HG03520 (cell line): ENCODE results near the gene C14orf93.

Experiments
- ATAC-seq: cut with Tn5 transposase; IDR thresholded peaks from one replicate; pipeline ENCODE4 v1.9.1; 2021; ENCODE audit warnings: mild to moderate bottlenecking, moderate library complexity; ENCODE audit not compliant: unreplicated experiment

C14orf93 gene

DNA sequence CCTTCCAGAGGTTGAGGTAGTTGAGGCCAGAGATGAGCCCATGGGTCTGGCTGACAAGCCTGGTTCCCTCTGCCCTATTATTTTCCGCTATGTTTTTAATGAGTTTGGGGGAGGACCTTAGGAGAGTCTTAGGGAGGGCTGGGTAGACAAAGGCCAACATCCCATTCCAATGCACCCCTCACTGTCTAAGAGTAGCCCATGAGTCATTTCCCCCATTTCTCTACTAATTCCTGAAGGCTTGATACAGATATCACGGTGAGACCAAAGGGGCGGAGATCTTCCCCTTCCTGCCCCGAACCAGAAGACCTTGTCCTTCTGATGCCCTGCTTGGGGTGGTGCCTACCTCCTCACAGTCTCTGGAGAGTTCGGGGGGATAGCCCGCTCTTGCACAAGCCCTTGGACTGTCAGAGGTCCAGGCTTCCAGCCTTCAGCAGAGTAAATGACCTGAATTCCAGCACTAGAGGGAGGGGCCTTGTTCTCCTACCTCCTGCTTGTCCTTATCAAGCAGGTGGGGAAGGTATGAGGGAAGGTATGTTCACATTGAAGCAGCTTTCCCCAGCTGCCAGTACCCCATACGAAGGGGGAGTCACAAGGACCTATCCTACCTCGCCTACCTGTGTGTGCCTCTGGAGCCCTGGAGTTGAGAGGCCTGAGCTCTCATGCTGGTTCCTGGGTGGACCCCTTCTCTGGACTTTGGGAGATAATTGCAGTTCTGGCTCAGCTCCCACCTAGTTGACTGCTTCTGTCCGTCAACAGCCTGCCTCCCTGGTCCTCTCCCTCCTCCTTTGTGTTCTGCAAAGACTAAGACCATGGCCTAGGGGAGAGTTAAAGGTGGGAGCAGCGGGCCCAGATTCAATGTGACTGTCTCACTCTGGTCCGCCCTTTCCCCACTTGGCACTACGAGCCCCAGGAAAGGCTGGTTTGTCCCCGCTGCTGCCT lies 35.7 kb upstream of the C14orf93 start:
- ATAC-seq = no peak

GRCh38 chr14:23044840-23045239 lies 34.9 kb upstream of the C14orf93 start:
- no peak for ATAC-seq

- ATAC-seq = no peak
These were observed 33.8 kb upstream of the C14orf93 start for GRCh38 chr14:23043754-23044153.

- ATAC-seq = no peak
These were observed 33.2 kb upstream of the C14orf93 start for GRCh38 chr14:23043145-23043544.

GRCh38 chr14:23042162-23042965 lies 32.4 kb upstream of the C14orf93 start, which contains the start of gene PSMB11:
Gene PSMB11 (plus strand): TSS chr14:23042212. CDS start chr14:23042226, 14 bp downstream.
- no peak for ATAC-seq

DNA sequence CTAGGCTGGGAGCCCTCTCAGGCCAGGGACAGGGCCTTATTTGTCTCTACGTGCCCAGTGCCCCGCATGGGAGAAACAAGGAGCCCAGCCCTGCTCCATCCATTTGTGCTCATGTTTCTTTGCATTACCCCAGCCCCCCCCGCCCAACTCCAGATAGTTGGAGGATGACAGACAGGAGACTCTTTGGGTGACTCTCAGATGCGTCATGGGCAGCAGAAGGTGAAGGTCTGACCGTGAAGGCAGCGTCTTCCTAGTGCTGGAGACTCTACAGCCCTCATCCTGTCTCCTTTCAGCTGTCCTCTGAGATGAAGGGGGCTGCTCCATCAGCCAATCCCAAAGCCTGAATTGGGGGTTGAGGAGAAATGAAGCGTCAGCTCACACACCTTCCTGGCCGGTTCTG lies 31.8 kb upstream of the C14orf93 start:
- ATAC-seq = no peak

DNA sequence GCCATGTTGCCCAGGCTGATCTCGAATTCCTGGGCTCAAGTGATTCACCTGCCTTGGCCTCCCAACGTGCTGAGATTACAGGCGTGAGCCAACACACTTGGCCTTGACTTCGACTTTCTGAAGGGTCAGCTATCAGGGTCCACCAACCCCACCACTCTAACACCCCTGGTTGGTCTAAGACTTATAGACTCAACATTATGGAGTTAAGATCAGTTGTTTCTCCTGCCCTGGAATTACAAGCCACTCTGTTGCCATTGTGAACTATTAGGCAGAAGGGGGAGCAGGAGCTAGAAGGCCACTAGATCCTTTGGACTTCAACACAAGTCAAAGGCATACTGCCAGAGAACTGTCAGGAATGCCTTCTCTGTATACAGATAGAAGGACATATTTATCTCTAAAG lies 30.2 kb upstream of the C14orf93 start:
- ATAC-seq = no peak

GRCh38 chr14:23035303-23036144 lies 25.6 kb upstream of the C14orf93 start:
- no peak for ATAC-seq

DNA sequence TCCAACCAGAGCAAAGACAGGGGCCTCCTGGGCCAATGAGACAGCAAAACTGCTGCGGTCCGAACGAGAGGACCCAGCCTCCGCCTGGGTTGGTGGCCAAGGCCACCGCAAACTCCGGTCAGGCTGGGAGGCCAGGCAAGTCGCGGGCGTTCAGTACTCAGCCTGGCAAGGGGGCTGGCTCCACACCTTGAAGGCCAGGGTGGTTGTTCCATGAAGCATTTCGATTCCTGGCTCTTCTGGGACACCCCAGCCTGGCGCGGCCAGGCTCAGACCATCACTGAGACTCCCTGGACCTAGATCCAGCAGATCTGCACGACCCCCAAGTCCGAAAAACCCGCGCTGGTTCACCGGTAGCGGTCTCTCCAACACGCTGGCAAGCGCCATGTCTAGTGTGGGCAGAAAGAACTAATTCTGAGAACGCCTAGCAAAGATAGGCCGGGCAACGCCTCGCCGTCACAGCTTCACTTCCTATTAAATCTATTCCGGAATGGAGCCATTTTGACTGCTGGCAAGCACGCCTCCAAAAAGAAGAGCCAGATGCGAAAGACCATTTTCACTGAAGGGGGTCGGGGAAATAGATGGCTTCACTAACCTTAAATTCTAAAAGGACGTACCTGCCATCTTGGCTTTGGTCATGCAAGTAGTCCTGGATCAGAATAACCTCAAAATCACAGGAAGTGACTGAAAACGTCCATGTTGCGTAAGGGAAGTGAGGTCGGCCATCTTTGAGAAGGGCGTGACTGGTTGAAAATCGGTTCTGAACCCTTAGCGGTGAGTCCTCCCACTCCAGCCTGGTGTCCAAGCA lies 24.8 kb upstream of the C14orf93 start, which contains the start of gene PSMB5:
Gene PSMB5 (minus strand): TSS at position 403 of the 805 bp plus-strand sequence. CDS start 19 bp downstream, at position 384.
- peak; percentile 89 for ATAC-seq

- no peak for ATAC-seq
These were observed 24.0 kb upstream of the C14orf93 start for GRCh38 chr14:23033801-23034497.

- no peak for ATAC-seq
These were observed 23.3 kb upstream of the C14orf93 start for GRCh38 chr14:23033251-23033727.

- ATAC-seq = no peak
These were observed 21.0 kb upstream of the C14orf93 start for GRCh38 chr14:23030936-23031335.

DNA sequence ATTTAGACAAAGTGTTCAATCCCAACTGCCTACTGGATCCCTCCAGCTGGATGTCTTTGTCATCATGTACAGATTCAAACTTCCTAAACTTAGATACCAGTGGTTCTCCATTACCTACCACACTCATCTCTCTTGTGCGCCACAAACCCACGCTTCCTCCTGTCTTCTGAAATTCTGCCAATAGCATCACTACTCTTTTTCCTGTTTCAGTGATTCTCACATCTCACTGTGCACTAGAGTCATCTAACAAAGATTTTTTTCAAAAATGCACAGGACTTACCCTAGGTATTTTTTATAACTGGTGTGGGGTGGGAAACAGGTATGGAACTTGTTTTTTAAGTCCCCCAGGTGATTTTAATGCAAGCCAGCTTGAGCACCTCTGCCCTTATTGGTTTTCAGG lies 18.9 kb upstream of the C14orf93 start:
- no peak for ATAC-seq

GRCh38 chr14:23025151-23025814 lies 15.3 kb upstream of the C14orf93 start:
- ATAC-seq = no peak

DNA sequence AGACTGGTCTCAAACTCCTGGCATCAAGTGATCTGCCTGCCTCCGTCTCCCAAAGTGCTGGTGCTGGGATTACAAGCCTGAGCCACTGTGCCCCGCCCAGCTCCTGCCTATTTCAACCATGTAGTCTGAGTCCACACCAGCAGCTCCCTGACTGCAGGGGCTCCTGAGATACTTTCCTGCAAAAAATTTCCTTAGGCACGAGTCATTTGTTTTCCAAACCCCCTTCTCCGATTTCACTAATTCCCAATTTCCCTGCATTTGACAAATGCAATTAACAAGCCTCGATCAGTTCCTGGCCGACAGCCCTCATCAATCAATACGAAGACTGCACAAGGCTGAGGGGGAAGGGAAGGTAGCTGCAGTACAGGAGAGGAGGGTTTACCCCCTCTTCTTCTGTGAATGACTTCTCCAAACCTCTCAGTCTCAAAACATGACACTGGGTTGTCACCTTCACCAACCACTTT lies 14.7 kb upstream of the C14orf93 start:
- ATAC-seq = no peak

DNA sequence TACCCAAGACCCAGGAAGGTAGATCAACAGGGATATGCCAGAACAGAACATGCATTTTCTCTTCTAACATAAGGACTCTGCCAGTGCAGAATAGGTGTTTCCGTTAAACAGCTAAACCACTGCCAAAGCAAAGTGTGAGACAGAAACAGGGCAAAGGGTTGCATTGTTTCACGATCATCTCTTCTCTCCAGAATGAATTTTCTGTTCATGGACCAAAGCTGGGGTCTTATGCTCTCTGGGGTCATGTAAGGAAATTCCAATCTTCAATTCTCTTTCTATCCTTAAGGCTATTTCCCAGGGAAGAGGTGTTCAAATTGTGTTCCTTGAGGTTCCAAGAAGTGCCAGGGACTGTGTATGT lies 13.8 kb upstream of the C14orf93 start:
- no peak for ATAC-seq

DNA sequence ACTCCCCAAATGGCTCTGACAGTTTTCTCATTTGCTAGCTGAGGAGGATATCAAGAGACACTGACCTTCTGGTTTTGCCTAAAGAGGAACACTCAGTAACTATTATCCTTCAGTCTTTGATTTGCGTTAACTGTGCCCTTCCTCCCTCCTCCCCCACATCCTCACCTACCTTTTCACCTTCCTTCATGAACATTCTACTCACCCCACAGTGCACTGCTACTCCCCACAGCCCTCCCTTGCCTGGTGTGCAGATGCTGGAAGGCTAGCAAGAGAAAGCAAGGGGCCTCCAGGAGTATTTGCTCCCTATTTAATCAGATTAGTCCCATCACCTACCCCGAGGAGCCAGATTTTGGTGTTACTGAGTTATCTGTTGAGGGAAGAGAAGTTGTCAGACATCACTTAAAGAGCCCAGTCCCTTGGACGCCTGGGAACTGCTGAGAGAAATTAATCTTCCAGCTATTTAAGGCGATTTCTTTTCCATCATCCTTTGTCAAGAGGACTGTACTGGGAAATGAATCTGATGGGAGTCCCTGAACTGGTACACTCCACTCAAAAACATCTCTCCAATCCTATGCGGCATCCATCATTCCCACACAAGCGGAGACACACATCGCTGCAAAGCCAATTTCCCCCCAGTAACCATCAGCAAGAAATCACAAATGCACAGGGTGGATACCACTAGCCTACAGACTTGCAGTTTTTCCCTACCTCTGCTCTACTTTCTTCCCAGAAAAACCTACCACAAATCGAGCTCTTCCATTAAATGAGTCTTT lies 13.3 kb upstream of the C14orf93 start:
- no peak for ATAC-seq
